ENCODE data around the gene RPL5. TPM values are rescaled to one million over a fixed set of nuclear protein-coding genes. Genes with fewer than 3 reads are reported as not detected.

RPL5 gene
- total RNA-seq, 2 experiments from 2014 or later = 1,651 to 1,862 TPM

- peaks cover 58% of the 10 kb centered on the region for H3K79me2 ChIP-seq (ENCODE audit: insufficient read depth, low read depth, low read length)
- BruUV-seq (replicated peaks) = no TSS peak
- H4K20me1 ChIP-seq (ENCODE audit: insufficient read depth, low read length) = peaks cover 44% of the 10 kb centered on the region
- H3K4me2 ChIP-seq (ENCODE audit: low read length) = peak overlapping the region; percentile 84
- H3K27ac ChIP-seq (ENCODE audit: low read depth, low read length, poor library complexity, severe bottlenecking) = peak overlapping the region; percentile 59
- no peak for DNase-seq (ENCODE audit: low spot score)
- H3K36me3 ChIP-seq (ENCODE audit: insufficient read depth, low read length) = peaks cover 55% of the 10 kb centered on the region
- no peaks in the 10 kb centered on the region for H3K9me3 ChIP-seq (ENCODE audit: low read length)
- no peaks in the 10 kb centered on the region for H3K9me2 ChIP-seq (ENCODE audit: insufficient read depth, low read length)
- POLR2A ChIA-PET = interaction anchor here (0.6 to 2.4 kb wide), 8 partner anchors 9 to 1330 kb away, joined by 3 to 12 read pairs (median 4); partner anchors contain the start of genes EVI5 and MTF2
- intact Hi-C loops (cut with micrococcal nuclease; ENCODE audit: unreplicated experiment) = loop anchor here (1.0 to 10.0 kb wide), 4 partner anchors 47 to 515 kb away; partner anchors contain the start of genes CCDC18, DR1, EVI5 and MTF2
- H2AFZ ChIP-seq (ENCODE audit: low read length) = no peak overlapping the region
- CTCF ChIA-PET (ENCODE audit: unreplicated experiment) = interaction anchor here (1.6 kb wide), 1 partner anchor 9 kb away, joined by 3 read pairs; no protein-coding TSS in a partner anchor
- no peak for TF ChIP-seq EZH2phosphoT487 (IDR thresholded peaks at IDR 0.05; ENCODE audit: borderline replicate concordance, low read depth, low read length)
- TF ChIP-seq, protein P1, sequence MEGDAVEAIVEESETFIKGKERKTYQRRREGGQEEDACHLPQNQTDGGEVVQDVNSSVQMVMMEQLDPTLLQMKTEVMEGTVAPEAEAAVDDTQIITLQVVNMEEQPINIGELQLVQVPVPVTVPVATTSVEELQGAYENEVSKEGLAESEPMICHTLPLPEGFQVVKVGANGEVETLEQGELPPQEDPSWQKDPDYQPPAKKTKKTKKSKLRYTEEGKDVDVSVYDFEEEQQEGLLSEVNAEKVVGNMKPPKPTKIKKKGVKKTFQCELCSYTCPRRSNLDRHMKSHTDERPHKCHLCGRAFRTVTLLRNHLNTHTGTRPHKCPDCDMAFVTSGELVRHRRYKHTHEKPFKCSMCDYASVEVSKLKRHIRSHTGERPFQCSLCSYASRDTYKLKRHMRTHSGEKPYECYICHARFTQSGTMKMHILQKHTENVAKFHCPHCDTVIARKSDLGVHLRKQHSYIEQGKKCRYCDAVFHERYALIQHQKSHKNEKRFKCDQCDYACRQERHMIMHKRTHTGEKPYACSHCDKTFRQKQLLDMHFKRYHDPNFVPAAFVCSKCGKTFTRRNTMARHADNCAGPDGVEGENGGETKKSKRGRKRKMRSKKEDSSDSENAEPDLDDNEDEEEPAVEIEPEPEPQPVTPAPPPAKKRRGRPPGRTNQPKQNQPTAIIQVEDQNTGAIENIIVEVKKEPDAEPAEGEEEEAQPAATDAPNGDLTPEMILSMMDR (conservative IDR thresholded peaks at IDR 0.05; ENCODE audit: low read length) = no peak
- peaks cover 46% of the 10 kb centered on the region for H3K4me1 ChIP-seq (ENCODE audit: insufficient read depth, low read length, poor library complexity, severe bottlenecking)
- peak overlapping the region; percentile 89 for H3K4me3 ChIP-seq (ENCODE audit: low read depth, low read length, poor library complexity, severe bottlenecking)
These were observed 786 bp downstream of the RPL5 start for GRCh38 chr1:92832537-92833114.

GRCh38 chr1:92833840-92834239 lies 2.0 kb downstream of the RPL5 start:
- ChIA-PET CTCF (ENCODE audit: unreplicated experiment) (no interaction called here), POLR2A (interaction anchor here (0.6 to 0.9 kb wide), 2 partner anchors 92 to 169 kb away, joined by 3 to 4 read pairs; no protein-coding TSS in a partner anchor)
- Histone ChIP-seq H3K4me1 (ENCODE audit: insufficient read depth, low read length, poor library complexity, severe bottlenecking) (peaks cover 57% of the 10 kb centered on the region), H4K20me1 (ENCODE audit: insufficient read depth, low read length) (peaks cover 56% of the 10 kb centered on the region), H2AFZ (ENCODE audit: low read length) (no peak overlapping the region), H3K9me3 (ENCODE audit: low read length) (no peaks in the 10 kb centered on the region), H3K4me2 (ENCODE audit: low read length) (peak overlapping the region; percentile 84), H3K36me3 (ENCODE audit: insufficient read depth, low read length) (peaks cover 67% of the 10 kb centered on the region), H3K27ac (ENCODE audit: low read depth, low read length, poor library complexity, severe bottlenecking) (peak overlapping the region; percentile 59), H3K79me2 (ENCODE audit: insufficient read depth, low read depth, low read length) (peaks cover 70% of the 10 kb centered on the region), H3K4me3 (ENCODE audit: low read depth, low read length, poor library complexity, severe bottlenecking) (peak overlapping the region; percentile 89), H3K9me2 (ENCODE audit: insufficient read depth, low read length) (no peaks in the 10 kb centered on the region)
- TF ChIP-seq, protein P1 (conservative IDR thresholded peaks at IDR 0.05; ENCODE audit: low read length) = no peak
- no peak for TF ChIP-seq EZH2phosphoT487 (IDR thresholded peaks at IDR 0.05; ENCODE audit: borderline replicate concordance, low read depth, low read length)
- intact Hi-C loops (cut with micrococcal nuclease; ENCODE audit: unreplicated experiment) = loop anchor here (5.0 to 10.0 kb wide), 3 partner anchors 243 to 513 kb away; partner anchors contain the start of genes CCDC18, DR1, MTF2 and TMED5
- no peak for DNase-seq (ENCODE audit: low spot score)
- no TSS peak for BruUV-seq (replicated peaks)

DNA sequence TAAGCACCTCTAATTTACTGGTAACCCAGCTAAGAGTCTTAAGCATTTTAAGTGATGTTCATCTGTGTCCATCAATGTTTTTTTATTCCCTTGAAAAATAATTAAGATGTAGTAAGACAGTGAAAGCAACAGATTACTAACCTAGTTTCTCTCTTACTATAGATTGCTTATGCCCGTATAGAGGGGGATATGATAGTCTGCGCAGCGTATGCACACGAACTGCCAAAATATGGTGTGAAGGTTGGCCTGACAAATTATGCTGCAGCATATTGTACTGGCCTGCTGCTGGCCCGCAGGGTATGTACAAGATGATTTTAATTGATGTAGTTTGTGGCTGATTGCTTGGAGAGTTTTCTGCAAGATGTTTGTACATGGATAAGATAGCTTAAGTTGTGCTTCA lies 2.8 kb downstream of the RPL5 start:
- H3K9me3 ChIP-seq (ENCODE audit: low read length) = no peaks in the 10 kb centered on the region
- ChIA-PET POLR2A (interaction anchor here (0.6 to 0.9 kb wide), 4 partner anchors 10 to 400 kb away, joined by 3 to 4 read pairs (median 3); no protein-coding TSS in a partner anchor), CTCF (ENCODE audit: unreplicated experiment) (no interaction called here)
- H3K4me2 ChIP-seq (ENCODE audit: low read length) = peak overlapping the region; percentile 84
- TF ChIP-seq, protein P1 (conservative IDR thresholded peaks at IDR 0.05; ENCODE audit: low read length) = no peak
- TF ChIP-seq EZH2phosphoT487 (IDR thresholded peaks at IDR 0.05; ENCODE audit: borderline replicate concordance, low read depth, low read length) = no peak
- peaks cover 57% of the 10 kb centered on the region for H3K4me1 ChIP-seq (ENCODE audit: insufficient read depth, low read length, poor library complexity, severe bottlenecking)
- peaks cover 61% of the 10 kb centered on the region for H4K20me1 ChIP-seq (ENCODE audit: insufficient read depth, low read length)
- no peak for DNase-seq (ENCODE audit: low spot score)
- H3K9me2 ChIP-seq (ENCODE audit: insufficient read depth, low read length) = no peaks in the 10 kb centered on the region
- H3K27ac ChIP-seq (ENCODE audit: low read depth, low read length, poor library complexity, severe bottlenecking) = no peak overlapping the region
- no peak overlapping the region for H2AFZ ChIP-seq (ENCODE audit: low read length)
- peaks cover 78% of the 10 kb centered on the region for H3K79me2 ChIP-seq (ENCODE audit: insufficient read depth, low read depth, low read length)
- BruUV-seq (replicated peaks) = no TSS peak
- intact Hi-C loops (cut with micrococcal nuclease; ENCODE audit: unreplicated experiment) = loop anchor here (5.0 to 10.0 kb wide), 3 partner anchors 243 to 513 kb away; partner anchors contain the start of genes CCDC18, DR1, MTF2 and TMED5
- peak overlapping the region; percentile 89 for H3K4me3 ChIP-seq (ENCODE audit: low read depth, low read length, poor library complexity, severe bottlenecking)
- peaks cover 75% of the 10 kb centered on the region for H3K36me3 ChIP-seq (ENCODE audit: insufficient read depth, low read length)

Data from OCI-LY7 (cell line).